GM23248 (cell line): ENCODE results near the gene NLRP9.

Experiments
- EZH2 ChIP-seq: fragments of 200-600 bp; sonication (generic); IDR thresholded peaks from 2 replicates; pipeline ENCODE4 v1.6.1; 2018; ENCODE audit warnings: antibody characterized with exemption, mild to moderate bottlenecking; ENCODE audit not compliant: insufficient read depth, poor library complexity, severe bottlenecking
- EZH2phosphoT487 ChIP-seq: fragments of 200-600 bp; sonication (generic); IDR thresholded peaks from 2 replicates; pipeline ENCODE4 v1.6.1; 2018; ENCODE audit warnings: antibody characterized with exemption, moderate library complexity, mild to moderate bottlenecking, low read depth; ENCODE audit not compliant: insufficient read depth

GRCh38 chr19:55685776-55686175, 52.4 kb downstream of the NLRP9 start:
- TF ChIP-seq EZH2 = no peak
- TF ChIP-seq EZH2phosphoT487 = no peak
